HCT116 (cell line): ENCODE data around the gene SRGN.

Experiments
- EZH2 ChIP-seq: fragments of 200-600 bp; sonication (generic); IDR thresholded peaks from 2 replicates; pipeline ENCODE4 v1.6.1; 2017; ENCODE audit warnings: antibody characterized with exemption, mixed run types
- SRF ChIP-seq: IDR thresholded peaks from 2 replicates; pipeline ENCODE4 v1.6.1; 2012; ENCODE audit warnings: low read depth
- TF ChIP-seq, protein P1 (sequence below), 3 experiments: fragments of 200-600 bp in 1 of 3; sonication (generic) in 1 of 3; IDR thresholded peaks in 2 of 3; conservative IDR thresholded peaks in 1 of 3; 2 replicates each; pipeline ENCODE4 v1.5.1; 2012 to 2017; ENCODE audit warnings: low read depth in 2 of 3, low read length in 2 of 3, antibody characterized with exemption in 1 of 3, borderline replicate concordance in 1 of 3, control low read depth in 1 of 3, mild to moderate bottlenecking in 1 of 3, mixed read lengths in 1 of 3, mixed run types in 1 of 3, moderate library complexity in 1 of 3; ENCODE audit not compliant: insufficient read depth in 1 of 3

DNA sequence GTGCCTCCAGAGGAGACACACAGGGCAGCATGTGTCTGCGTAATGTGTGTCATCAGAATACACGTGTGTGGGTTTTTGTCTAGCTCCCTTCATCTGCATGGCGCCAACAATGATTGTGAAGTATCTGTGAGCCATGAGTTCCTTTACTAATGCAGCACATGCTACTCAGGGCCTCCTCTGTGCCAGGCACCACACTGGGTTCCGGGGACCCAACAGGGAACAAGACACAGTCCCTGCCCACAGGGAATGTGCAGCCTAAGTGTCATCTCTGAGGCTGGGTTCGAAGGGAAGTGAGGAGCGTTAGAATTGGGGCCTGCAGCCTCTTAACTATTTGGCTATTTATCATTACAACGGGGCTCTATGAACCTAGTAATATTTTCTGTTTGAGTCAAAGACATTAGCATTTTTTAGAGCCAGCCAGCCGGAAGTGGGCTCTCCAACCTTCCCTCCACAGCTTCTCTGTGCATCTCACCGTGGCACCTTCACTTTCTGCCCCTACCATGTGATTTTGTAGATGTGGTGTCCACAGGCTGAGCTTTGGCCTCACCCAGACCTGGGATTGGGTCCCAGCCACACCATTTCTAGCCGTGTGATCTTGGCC is 43.9 kb upstream of the SRGN start:
- TF ChIP-seq EZH2: no peak
- TF ChIP-seq, protein P1, sequence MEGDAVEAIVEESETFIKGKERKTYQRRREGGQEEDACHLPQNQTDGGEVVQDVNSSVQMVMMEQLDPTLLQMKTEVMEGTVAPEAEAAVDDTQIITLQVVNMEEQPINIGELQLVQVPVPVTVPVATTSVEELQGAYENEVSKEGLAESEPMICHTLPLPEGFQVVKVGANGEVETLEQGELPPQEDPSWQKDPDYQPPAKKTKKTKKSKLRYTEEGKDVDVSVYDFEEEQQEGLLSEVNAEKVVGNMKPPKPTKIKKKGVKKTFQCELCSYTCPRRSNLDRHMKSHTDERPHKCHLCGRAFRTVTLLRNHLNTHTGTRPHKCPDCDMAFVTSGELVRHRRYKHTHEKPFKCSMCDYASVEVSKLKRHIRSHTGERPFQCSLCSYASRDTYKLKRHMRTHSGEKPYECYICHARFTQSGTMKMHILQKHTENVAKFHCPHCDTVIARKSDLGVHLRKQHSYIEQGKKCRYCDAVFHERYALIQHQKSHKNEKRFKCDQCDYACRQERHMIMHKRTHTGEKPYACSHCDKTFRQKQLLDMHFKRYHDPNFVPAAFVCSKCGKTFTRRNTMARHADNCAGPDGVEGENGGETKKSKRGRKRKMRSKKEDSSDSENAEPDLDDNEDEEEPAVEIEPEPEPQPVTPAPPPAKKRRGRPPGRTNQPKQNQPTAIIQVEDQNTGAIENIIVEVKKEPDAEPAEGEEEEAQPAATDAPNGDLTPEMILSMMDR (IDR thresholded peaks at IDR 0.05 in 2 of 3, conservative IDR thresholded peaks at IDR 0.05 in 1 of 3; ENCODE audit: borderline replicate concordance in 1 of 3, insufficient read depth in 1 of 3, low read depth in 2 of 3, low read length in 2 of 3): no peak
- no peak for TF ChIP-seq SRF
